Choroid plexus epithelial cell (primary cell): ENCODE measurements around the gene PDE8A.
A peak's percentile ranks its signal among the peaks of the same experiment; 100 is the strongest.

Experiments
- DNase-seq: peaks from one replicate; pipeline ENCODE4 v3.0.0-alpha.2; 2010; ENCODE audit warnings: low read depth
- H3K4me3 ChIP-seq: 2 replicates; pipeline ENCODE4 v1.5.1; 2011; ENCODE audit warnings: low read depth, mild to moderate bottlenecking, control low read depth, low read length, moderate library complexity
- CTCF ChIP-seq: conservative IDR thresholded peaks from 2 replicates; pipeline ENCODE4 v1.5.1; 2011; ENCODE audit warnings: low read depth, mild to moderate bottlenecking, control low read depth, inconsistent platforms, low read length, moderate library complexity

The PDE8A gene

GRCh38 chr15:85021409-85021808, 39.8 kb downstream of the PDE8A start:
- no peak overlapping the region for H3K4me3 ChIP-seq
- DNase-seq = no peak
- TF ChIP-seq CTCF = no peak

GRCh38 chr15:85022860-85023403, 41.3 kb downstream of the PDE8A start:
- no peak for TF ChIP-seq CTCF

GRCh38 chr15:85024003-85024402, 42.3 kb downstream of the PDE8A start:
- no peak for TF ChIP-seq CTCF
- no peak overlapping the region for H3K4me3 ChIP-seq
- DNase-seq = no peak

More at GRCh38 chr15:85022860-85023403, 41.3 kb downstream of the PDE8A start:
- no peak for DNase-seq
- H3K4me3 ChIP-seq = no peak overlapping the region

GRCh38 chr15:85024509-85025336, 43.1 kb downstream of the PDE8A start:
- no peak for TF ChIP-seq CTCF
- no peak overlapping the region for H3K4me3 ChIP-seq
- DNase-seq = peak; percentile 78

GRCh38 chr15:85025516-85026251, 44.0 kb downstream of the PDE8A start:
- no peak for DNase-seq
- no peak overlapping the region for H3K4me3 ChIP-seq
- no peak for TF ChIP-seq CTCF

GRCh38 chr15:85026304-85027032, 44.8 kb downstream of the PDE8A start:
- no peak for TF ChIP-seq CTCF
- no peak overlapping the region for H3K4me3 ChIP-seq
- peak; percentile 45 for DNase-seq
